Activated CD8-positive, alpha-beta memory T cell treated with anti-CD3 and anti-CD28 coated beads, Interleukin-2, amount 50 U/mL, for 48 hours (primary cell): ENCODE data around the gene UBR4.

Source experiments
- DNase-seq: peaks from one replicate; pipeline ENCODE4 v3.0.0-alpha.2; 2020

Gene UBR4

DNA sequence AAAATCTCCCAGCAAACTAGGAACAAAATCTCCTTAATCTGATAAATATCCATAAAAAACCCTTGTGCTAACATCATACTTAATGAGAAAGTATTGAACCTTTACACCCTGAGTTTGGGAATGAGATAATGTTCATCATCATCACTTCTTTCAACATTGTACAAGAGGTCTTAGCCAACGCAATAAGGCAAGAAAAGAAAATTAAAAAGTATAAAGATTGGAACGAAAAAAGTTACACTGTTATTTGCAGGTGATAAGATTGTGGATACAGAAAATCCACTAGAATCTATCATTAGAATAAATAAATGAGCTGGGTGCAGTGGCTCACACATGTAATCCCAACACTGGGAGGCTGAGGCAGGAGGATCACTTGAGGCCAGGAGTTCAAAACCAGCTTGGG, 76.7 kb downstream of the UBR4 start:
- no peak for DNase-seq

GRCh38 chr1:19130468-19130867, 79.6 kb downstream of the UBR4 start:
- DNase-seq = no peak

GRCh38 chr1:19128968-19129514, 81.0 kb downstream of the UBR4 start:
- DNase-seq = no peak

DNA sequence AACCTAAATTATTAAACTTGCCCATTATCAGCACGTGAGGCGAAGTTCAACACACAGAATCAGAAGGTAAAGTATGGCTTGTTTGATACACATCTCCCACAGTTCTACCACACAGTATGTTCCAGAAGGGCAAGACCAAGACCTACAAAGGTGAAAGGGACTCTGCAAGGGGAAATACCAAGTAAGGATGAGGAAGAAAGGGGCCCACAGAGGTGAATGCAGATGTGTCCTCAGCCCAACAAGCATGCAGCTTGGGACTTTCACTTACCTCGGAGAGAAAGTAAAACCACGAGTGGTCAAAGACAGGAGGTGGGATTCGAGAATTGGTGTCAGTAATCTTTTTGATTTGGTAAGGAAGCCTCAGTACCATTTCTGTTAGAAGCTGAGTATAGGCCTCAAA, 85.8 kb downstream of the UBR4 start:
- no peak for DNase-seq

DNA sequence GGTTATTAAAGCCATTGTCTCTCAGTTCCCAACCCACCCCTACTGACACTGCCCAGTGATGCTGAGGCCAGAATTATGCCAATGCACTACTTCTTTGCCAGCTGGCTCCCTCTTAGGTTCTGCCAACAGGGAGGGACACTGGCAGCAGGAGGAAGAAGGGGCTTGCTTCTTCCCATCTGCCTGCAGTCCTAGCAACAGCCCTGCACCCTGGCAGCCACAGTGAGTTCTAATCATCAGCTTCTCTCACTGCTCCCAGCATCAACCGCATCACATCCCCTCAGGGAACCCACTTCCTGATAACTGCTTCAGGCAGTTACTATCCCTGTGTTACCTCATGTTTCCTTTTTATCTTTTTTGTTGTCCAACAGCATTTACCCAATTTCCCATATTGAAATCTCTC, 86.2 kb downstream of the UBR4 start:
- DNase-seq = no peak

- no peak for DNase-seq
Measured at GRCh38 chr1:19122668-19123067, 87.4 kb downstream of the UBR4 start.

GRCh38 chr1:19121192-19121591, 88.9 kb downstream of the UBR4 start:
- no peak for DNase-seq

GRCh38 chr1:19120070-19120469, 90.0 kb downstream of the UBR4 start:
- no peak for DNase-seq

DNA sequence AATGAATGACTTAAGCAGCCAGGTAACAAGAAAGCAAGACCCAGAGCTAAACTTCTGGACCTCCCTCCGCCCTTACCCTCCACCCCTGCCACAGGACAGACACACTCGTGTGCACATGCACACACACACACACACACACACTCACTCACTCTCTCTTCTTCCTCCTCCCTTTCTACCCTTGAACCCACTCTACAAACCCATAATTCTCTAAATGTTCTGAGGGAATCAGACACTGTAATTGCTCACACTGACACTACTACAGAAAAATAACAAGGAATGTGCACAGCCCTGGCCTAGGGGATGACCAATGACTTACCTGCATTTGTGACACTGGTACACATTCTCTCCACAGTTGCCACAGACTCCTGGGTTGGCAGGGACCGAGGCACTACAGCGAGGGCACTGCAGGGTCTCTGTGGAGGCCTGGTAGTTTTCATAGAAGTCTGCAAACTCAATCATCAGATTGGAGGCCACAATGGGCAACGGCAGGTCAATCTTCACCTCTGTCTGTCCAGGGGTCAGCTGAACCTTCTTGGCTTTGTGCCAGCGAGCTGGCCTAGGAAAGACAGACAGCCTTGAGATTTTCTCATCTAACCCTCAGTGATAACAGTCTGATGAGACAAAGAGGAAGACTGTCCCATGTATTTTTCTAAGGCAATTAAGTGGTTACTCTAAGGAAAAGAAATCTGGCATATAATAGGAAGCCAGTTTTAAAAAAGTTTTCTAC, 94.8 kb downstream of the UBR4 start:
- no peak for DNase-seq

DNA sequence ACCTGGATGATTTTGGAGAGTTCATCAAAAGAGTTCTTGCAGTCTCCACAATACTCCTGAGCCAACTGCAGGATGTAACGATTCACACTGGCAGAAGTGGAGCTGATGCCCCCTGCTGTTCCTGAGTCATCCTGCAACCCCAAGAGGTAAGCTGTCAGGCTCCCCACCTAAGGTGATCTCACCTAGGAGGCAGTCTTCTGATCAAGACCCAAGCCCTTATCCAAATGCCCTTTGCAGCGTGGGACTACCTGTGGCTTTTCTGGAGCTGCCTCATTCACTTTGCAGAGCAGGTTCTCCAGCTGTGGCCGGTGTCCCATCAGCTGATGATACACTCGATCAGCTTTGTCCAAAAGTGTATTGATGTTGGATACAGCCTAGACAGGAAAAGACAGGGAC, 96.4 kb downstream of the UBR4 start:
- DNase-seq = no peak

DNA sequence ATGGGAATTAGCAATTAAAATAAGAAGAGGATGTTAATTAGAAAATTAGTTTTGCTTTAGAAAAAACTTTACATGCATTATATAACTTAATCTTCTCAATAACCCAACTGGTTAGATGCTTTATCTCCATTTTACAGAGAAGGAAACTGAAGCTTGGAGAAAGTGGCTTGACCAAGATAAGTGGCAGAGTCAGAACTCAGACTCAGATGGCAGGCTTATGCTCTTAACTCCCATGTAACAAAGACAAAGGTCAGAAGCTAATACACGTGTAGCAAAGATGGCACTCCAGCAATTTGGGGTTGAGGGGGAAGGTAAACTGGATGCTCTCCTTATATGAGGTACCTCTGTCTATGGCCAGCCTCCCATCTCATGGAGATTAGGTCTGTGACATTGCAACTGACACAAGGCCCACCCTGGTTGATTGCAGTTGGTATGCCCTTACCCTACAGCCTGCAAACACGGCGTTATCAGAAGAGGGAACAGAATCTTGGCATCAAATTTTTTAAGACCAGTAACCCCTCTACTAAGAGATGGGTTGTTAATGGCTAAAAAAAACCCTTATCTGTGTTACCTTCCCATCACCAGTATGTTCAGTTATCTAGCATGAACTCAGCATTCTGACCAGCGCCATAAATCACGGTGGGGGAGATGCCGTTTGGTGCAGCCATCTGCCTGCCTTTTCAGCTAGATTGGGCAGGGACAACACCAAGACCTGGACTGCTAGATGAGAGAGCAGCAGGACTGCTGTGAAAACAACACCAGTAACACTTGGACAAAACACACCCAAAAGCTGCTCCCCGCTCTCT, 97.0 kb downstream of the UBR4 start:
- no peak for DNase-seq

DNA sequence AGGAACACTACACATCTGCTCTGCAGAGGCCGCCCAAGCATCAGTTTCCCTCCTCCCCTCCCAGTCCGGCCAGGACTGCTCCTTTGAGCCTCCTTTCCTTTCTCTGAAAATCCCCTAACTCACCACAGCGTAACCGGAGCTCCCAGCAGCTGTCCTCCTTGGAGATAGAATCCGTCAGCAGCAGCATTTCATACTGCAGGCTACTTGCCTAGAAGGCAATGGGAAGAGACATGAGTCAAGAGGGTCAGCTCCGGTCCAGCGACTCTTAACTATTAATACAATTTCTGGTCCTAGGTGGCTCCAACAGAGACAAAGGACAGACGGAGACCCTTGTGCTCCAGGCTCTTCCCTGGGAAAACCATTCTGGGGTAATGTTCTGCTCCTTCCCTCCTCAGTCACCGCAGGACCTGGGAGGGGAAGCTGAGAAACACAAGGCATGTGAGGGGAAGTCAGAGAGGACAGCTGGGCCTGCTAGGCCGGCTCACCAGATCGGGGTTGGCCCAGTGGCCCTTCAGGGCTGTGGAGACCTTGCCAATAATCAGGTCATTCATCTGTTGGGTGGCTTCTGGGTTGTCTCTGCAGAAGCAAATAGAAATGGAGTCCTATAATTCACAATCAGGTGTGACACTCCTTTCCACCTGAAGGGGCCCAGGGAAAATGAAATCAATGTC, 99.7 kb downstream of the UBR4 start:
- peak; percentile 47 for DNase-seq

- no peak for DNase-seq
Measured at GRCh38 chr1:19109545-19109944, 100.5 kb downstream of the UBR4 start.

DNA sequence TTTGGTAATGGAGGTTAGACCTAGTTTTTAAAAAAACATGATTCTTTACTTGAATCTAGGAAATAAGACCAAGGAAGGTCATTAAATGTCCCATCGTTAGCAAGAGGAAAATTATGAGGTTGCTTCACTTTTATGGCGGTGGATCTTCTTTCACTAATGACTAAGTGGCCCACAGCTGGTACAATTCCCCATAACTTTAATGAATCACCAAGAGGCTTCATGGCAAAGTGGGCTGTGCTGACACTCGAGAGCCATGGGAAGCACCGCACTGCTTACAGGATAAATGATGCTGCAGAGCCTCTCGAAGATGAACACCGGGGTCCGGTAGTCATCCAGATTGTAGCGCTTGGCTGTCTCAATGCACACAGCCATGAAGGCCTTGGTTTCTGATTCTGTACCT, 108.8 kb downstream of the UBR4 start:
- DNase-seq = no peak

DNA sequence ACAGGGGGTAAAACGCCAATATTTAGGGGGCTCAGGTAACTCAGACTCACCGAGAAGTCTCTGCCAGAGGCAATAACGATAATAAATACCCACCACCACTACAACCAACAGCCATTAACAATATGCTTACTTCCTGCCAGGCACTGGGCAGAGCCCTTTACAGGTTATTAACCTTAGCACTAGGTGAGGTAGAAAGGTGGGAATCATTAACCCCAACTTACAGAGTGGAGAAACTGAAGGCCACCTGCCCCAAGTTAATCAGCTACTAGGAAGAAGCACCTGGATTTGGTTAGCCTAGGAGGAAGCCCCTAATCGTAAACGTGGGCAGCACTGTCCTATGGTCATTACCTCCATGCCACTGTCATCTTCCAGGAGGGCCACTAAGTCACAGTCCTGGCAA, 110.0 kb downstream of the UBR4 start:
- DNase-seq = no peak

GRCh38 chr1:19096990-19097389, 113.1 kb downstream of the UBR4 start:
- DNase-seq = no peak

DNA sequence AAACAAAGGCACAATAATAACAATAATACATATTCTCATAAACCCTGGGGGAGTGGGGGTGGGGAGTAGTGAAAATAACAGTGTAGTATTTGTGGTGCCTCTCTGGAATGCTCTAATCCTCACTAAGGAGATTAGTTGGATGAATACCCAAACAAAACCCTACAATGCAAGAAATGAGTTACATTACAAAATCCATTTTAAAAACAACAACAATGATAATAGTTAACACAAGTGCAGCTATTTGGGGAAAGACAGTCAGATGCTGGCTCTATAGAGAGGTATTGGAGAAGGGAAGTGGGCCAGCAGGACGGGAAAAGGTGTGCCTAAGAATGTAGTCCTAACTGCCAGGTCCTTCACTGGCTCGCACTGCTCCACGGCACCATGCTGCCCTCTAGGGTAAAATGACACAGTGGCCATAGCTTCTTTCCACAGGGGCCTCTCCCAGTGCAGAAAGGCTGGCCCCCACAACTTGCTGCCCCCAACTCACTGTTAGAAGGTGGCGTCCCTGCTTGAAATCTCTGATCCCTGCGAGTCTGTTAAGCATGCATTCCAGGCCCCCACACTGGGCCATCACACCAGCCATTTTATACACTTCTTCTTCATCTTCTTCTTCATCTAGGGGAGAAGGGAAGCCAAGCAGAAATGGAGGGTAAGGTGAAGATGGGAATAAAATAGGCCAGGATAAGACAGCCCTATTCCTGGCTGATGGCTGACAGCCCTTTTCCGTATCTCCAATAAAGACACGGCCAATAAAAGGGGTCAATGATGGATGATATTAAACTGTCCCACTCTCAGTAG, 113.8 kb downstream of the UBR4 start:
- no peak for DNase-seq

- no peak for DNase-seq
Measured at GRCh38 chr1:19091196-19091953, 118.7 kb downstream of the UBR4 start.

GRCh38 chr1:19089524-19089923, 120.5 kb downstream of the UBR4 start:
- no peak for DNase-seq

DNA sequence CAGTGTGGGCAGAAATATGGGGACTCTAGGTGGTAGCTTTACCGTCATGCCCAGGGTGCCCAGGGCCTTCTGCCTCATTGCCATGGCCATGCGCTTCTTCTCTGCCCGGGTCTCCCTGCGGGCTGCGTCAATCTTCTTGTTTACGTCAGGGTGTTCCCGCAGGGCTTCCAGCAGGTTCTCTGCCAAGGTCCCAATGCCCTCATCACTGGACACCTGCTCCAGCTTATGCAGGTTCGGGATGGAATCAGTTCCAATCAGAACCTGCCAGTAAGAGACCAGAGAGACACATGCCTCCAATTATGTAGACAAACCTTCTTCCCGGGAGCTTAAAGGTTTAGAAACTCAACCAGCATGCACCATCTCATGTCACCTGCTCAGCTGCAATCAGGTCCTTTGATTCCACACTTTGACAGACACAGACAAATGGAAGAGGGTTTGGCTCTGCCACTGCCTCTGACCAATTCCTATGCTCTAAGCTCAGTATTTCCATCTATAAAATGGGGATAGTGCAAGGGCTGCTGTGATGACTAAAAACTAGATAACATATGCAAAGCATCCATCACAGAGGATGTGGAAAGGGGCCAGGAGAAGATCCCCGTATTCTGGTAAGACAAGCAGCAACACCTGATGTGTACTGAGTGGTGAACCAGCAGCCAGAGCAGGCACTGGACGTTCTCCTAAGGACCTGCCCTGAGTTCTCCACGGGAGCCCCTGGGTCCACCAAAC, 121.2 kb downstream of the UBR4 start:
- no peak for DNase-seq
